Loucy (cell line): ENCODE results near the gene PITRM1.

Experiments
- H2AFZ ChIP-seq: fragments of 200-600 bp; sonication (generic); 2 replicates; pipeline ENCODE4 v1.6.0; 2016; ENCODE audit warnings: antibody characterized with exemption, mild to moderate bottlenecking, low read length, moderate library complexity
- H3F3A ChIP-seq: fragments of 200-600 bp; 2 replicates; pipeline ENCODE4 v1.6.0; 2016; ENCODE audit warnings: antibody characterized with exemption, low read depth, mild to moderate bottlenecking
- H3K27me3 ChIP-seq: fragments of 200-600 bp; sonication (generic); 2 replicates; pipeline ENCODE4 v1.6.1; 2014; ENCODE audit warnings: low read length, mild to moderate bottlenecking; ENCODE audit not compliant: insufficient read depth, poor library complexity, severe bottlenecking
- H3K36me3 ChIP-seq: fragments of 200-600 bp; sonication (generic); 2 replicates; pipeline ENCODE4 v1.6.1; 2016; ENCODE audit warnings: low read length; ENCODE audit not compliant: insufficient read depth
- H3K4me1 ChIP-seq: fragments of 200-600 bp; sonication (generic); 2 replicates; pipeline ENCODE4 v1.5.1; 2014; ENCODE audit warnings: low read length, mild to moderate bottlenecking; ENCODE audit not compliant: insufficient read depth, poor library complexity, severe bottlenecking
- H3K4me2 ChIP-seq: fragments of 200-600 bp; sonication (generic); 2 replicates; pipeline ENCODE4 v1.6.0; 2014; ENCODE audit warnings: antibody characterized with exemption, low read length, low read depth, mild to moderate bottlenecking; ENCODE audit not compliant: poor library complexity, severe bottlenecking
- H3K4me3 ChIP-seq: fragments of 200-600 bp; sonication (generic); 2 replicates; pipeline ENCODE4 v1.5.1; 2014; ENCODE audit warnings: low read length, mild to moderate bottlenecking, mixed read lengths; ENCODE audit not compliant: poor library complexity, severe bottlenecking
- H3K79me2 ChIP-seq: fragments of 200-600 bp; sonication (generic); 2 replicates; pipeline ENCODE4 v1.6.1; 2014; ENCODE audit warnings: low read length; ENCODE audit not compliant: insufficient read depth
- H3K9ac ChIP-seq: fragments of 200-600 bp; sonication (generic); 2 replicates; pipeline ENCODE4 v1.6.0; 2014; ENCODE audit warnings: mild to moderate bottlenecking, low read depth, low read length, moderate library complexity; ENCODE audit not compliant: poor library complexity, severe bottlenecking
- H3K9me2 ChIP-seq: fragments of 200-600 bp; sonication (generic); replicated peaks from 2 replicates; pipeline ENCODE4 v1.6.1; 2016; ENCODE audit warnings: low read depth, low read length, mixed read lengths
- H3K9me3 ChIP-seq: fragments of 200-600 bp; sonication (generic); 2 replicates; pipeline ENCODE4 v1.6.1; 2014; ENCODE audit warnings: mild to moderate bottlenecking, antibody characterized with exemption, low read length, low read depth; ENCODE audit not compliant: insufficient read depth
- H4K20me1 ChIP-seq: fragments of 200-600 bp; sonication (generic); 2 replicates; pipeline ENCODE4 v1.6.0; 2014; ENCODE audit warnings: antibody characterized with exemption, low read length, mild to moderate bottlenecking; ENCODE audit not compliant: insufficient read depth, poor library complexity, severe bottlenecking
- CTCF ChIP-seq: fragments of 200-600 bp; sonication (generic); conservative IDR thresholded peaks from 2 replicates; pipeline ENCODE4 v1.5.1; 2014; ENCODE audit warnings: mild to moderate bottlenecking, antibody characterized with exemption, low read length
- EZH2phosphoT487 ChIP-seq: fragments of 200-600 bp; IDR thresholded peaks from 2 replicates; pipeline ENCODE4 v1.6.1; 2018; ENCODE audit warnings: antibody characterized with exemption, mild to moderate bottlenecking, moderate library complexity, borderline replicate concordance

PITRM1 gene

GRCh38 chr10:3109196-3109595 is 63.4 kb downstream of the PITRM1 start:
- H3K9me3 ChIP-seq, result no peaks in the 10 kb centered on the region
- no peaks in the 10 kb centered on the region for H3K4me1 ChIP-seq
- H3K36me3 ChIP-seq, result peaks cover 89% of the 10 kb centered on the region
- no peak overlapping the region for H3K4me2 ChIP-seq
- H3K4me3 ChIP-seq, result no peak overlapping the region
- no peaks in the 10 kb centered on the region for H3K27me3 ChIP-seq
- H3F3A ChIP-seq, result no peaks in the 10 kb centered on the region
- H2AFZ ChIP-seq, result no peak overlapping the region
- no peak overlapping the region for H3K9ac ChIP-seq
- no peaks in the 10 kb centered on the region for H3K9me2 ChIP-seq
- TF ChIP-seq CTCF (no peak), EZH2phosphoT487 (no peak)
- H3K79me2 ChIP-seq, result no peaks in the 10 kb centered on the region
- no peaks in the 10 kb centered on the region for H4K20me1 ChIP-seq

- Histone ChIP-seq H3K27me3 (no peaks in the 10 kb centered on the region), H3K4me1 (no peaks in the 10 kb centered on the region), H4K20me1 (no peaks in the 10 kb centered on the region), H3K9me3 (no peaks in the 10 kb centered on the region), H3K4me2 (no peak overlapping the region), H3F3A (no peaks in the 10 kb centered on the region), H3K4me3 (no peak overlapping the region), H3K9me2 (no peaks in the 10 kb centered on the region), H3K9ac (no peak overlapping the region), H2AFZ (no peak overlapping the region), H3K36me3 (peaks cover 90% of the 10 kb centered on the region), H3K79me2 (no peaks in the 10 kb centered on the region)
- no peak for TF ChIP-seq CTCF
- no peak for TF ChIP-seq EZH2phosphoT487
Measured at GRCh38 chr10:3108575-3109105, 63.9 kb downstream of the PITRM1 start.

DNA sequence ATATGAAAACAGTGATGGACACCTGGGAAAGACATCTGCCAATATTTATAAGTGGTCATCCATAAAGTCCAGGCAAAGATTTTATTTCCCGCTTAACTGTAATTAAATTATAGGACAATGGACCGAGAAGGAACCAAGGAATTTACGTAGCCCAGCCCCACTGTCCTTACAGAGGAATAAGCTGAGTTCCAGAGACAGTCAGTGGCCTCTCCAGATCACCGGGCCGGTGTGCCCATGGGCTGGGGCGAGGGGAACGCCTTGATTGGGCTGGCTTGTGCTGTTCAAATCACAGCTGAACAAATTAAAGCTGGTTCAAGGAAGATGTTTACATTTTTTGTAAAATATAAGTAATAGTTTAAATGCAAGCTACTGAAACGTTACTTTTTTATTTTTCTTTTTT is 64.5 kb downstream of the PITRM1 start:
- H3K36me3 ChIP-seq, result peaks cover 90% of the 10 kb centered on the region; the same call in 1 of the 2 replicates
- no peaks in the 10 kb centered on the region for H3F3A ChIP-seq
- H3K4me3 ChIP-seq, result no peak overlapping the region
- no peak for TF ChIP-seq CTCF
- no peak for TF ChIP-seq EZH2phosphoT487
- H4K20me1 ChIP-seq, result no peaks in the 10 kb centered on the region
- no peaks in the 10 kb centered on the region for H3K27me3 ChIP-seq
- no peaks in the 10 kb centered on the region for H3K4me1 ChIP-seq
- H3K9me3 ChIP-seq, result no peaks in the 10 kb centered on the region
- peaks cover under 1% of the 10 kb centered on the region; the same call in 1 of the 2 replicates for H3K79me2 ChIP-seq
- H3K4me2 ChIP-seq, result no peak overlapping the region
- no peak overlapping the region for H3K9ac ChIP-seq
- H3K9me2 ChIP-seq, result no peaks in the 10 kb centered on the region
- H2AFZ ChIP-seq, result no peak overlapping the region
